SU-DHL-6 (cell line): ENCODE measurements around the gene SPARC.

Experiments used
- EZH2phosphoT487 ChIP-seq: fragments of 200-600 bp; sonication (generic), shearing (Covaris generic); conservative IDR thresholded peaks from 2 replicates; pipeline ENCODE4 v1.6.1; 2018; ENCODE audit warnings: mild to moderate bottlenecking, antibody characterized with exemption, low read length, moderate library complexity, mixed read lengths
- TF ChIP-seq, protein P1 (sequence below): fragments of 200-600 bp; sonication (generic); IDR thresholded peaks from one replicate; pipeline ENCODE4 v1.5.1; 2017; ENCODE audit warnings: antibody characterized with exemption, mild to moderate bottlenecking, low read length, moderate library complexity; ENCODE audit not compliant: insufficient read depth, poor library complexity, severe bottlenecking

DNA sequence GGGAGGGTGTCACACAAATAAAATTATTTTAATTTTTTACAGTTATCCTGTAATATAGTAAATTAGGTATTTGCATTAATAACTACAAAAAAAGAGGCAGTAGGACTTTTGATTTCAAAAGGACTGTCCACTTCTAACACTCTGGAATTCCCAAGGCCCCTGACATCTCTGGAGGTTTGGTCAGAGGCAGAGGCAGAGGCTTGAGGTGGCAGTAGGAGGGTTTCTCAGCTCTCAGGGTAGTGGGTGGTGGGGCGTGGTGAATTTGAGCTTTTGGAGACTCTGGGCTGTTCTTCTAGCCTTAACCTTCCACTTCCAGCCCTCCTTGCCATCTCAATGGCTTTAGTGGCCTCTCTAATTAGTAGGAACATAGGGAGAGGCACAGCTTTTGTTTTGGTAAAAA, 48.9 kb upstream of the SPARC start:
- TF ChIP-seq, protein P1, sequence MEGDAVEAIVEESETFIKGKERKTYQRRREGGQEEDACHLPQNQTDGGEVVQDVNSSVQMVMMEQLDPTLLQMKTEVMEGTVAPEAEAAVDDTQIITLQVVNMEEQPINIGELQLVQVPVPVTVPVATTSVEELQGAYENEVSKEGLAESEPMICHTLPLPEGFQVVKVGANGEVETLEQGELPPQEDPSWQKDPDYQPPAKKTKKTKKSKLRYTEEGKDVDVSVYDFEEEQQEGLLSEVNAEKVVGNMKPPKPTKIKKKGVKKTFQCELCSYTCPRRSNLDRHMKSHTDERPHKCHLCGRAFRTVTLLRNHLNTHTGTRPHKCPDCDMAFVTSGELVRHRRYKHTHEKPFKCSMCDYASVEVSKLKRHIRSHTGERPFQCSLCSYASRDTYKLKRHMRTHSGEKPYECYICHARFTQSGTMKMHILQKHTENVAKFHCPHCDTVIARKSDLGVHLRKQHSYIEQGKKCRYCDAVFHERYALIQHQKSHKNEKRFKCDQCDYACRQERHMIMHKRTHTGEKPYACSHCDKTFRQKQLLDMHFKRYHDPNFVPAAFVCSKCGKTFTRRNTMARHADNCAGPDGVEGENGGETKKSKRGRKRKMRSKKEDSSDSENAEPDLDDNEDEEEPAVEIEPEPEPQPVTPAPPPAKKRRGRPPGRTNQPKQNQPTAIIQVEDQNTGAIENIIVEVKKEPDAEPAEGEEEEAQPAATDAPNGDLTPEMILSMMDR, result no peak
- no peak for TF ChIP-seq EZH2phosphoT487
